G401 (cell line): ENCODE measurements around the gene DTNA. TPM values are rescaled to one million over a fixed set of nuclear protein-coding genes. Genes with fewer than 3 reads are reported as not detected.
"Not testable (repeated sequence)": the region's sequence is repeated elsewhere in the genome, so short reads cannot be mapped to it uniquely, and the experiment has no call there.

Source experiments
- DNase-seq: peaks from one replicate; pipeline ENCODE4 v3.0.0-alpha.2; 2015; ENCODE audit warnings: low spot score
- in situ Hi-C: cut with HindIII; loops from 2 replicates; pipeline ENCODE4 v1.10.0; 2016; ENCODE audit warnings: low sequenced_read_pairs, mixed read lengths
- total RNA-seq: library from RNA; depleted of rRNA; stranded (reverse); fragments of >200 nt; shearing (Covaris generic); gene quantifications from 2 replicates; pipeline ENCODE4 v1.2.3, GENCODE V29; 2014

DTNA gene
- total RNA-seq, 1 experiment from 2014 or later = 0.14 TPM

GRCh38 chr18:34718610-34719009 lies 8.5 kb downstream of the DTNA start:
- DNase-seq = no peak
- in situ Hi-C loops = no loop called here

GRCh38 chr18:34720220-34720619 lies 10.1 kb downstream of the DTNA start:
- DNase-seq = no peak
- in situ Hi-C loops = no loop called here

GRCh38 chr18:34723143-34723542 lies 13.0 kb downstream of the DTNA start:
- in situ Hi-C loops = no loop called here
- no peak for DNase-seq

GRCh38 chr18:34725737-34726136 lies 15.6 kb downstream of the DTNA start:
- in situ Hi-C loops, DNase-seq: not testable (repeated sequence)

- no peak for DNase-seq
- in situ Hi-C loops = no loop called here
Measured at GRCh38 chr18:34726286-34727004, 16.3 kb downstream of the DTNA start.

GRCh38 chr18:34729264-34729663 lies 19.2 kb downstream of the DTNA start:
- in situ Hi-C loops = no loop called here
- no peak for DNase-seq

GRCh38 chr18:34729740-34730355 lies 19.8 kb downstream of the DTNA start:
- in situ Hi-C loops = no loop called here
- peak; percentile 47 for DNase-seq

GRCh38 chr18:34730774-34731173 lies 20.7 kb downstream of the DTNA start:
- in situ Hi-C loops = no loop called here
- DNase-seq = no peak

GRCh38 chr18:34734056-34734455 lies 24.0 kb downstream of the DTNA start:
- in situ Hi-C loops = no loop called here
- no peak for DNase-seq

GRCh38 chr18:34734526-34734925 lies 24.4 kb downstream of the DTNA start:
- DNase-seq = not testable (repeated sequence)

GRCh38 chr18:34738175-34738894 lies 28.2 kb downstream of the DTNA start:
- DNase-seq = no peak
- in situ Hi-C loops = no loop called here

More at GRCh38 chr18:34734526-34734925, 24.4 kb downstream of the DTNA start:
- in situ Hi-C loops = not testable (repeated sequence)

- in situ Hi-C loops = no loop called here
- peak; percentile 24 for DNase-seq
Measured at GRCh38 chr18:34740101-34740500, 30.0 kb downstream of the DTNA start.

GRCh38 chr18:34740724-34741123 lies 30.6 kb downstream of the DTNA start:
- no peak for DNase-seq
- in situ Hi-C loops = no loop called here

- in situ Hi-C loops = no loop called here
- DNase-seq = no peak
Measured at GRCh38 chr18:34741401-34741800, 31.3 kb downstream of the DTNA start.

- in situ Hi-C loops = no loop called here
- peak; percentile 56 for DNase-seq
Measured at GRCh38 chr18:34742891-34743341, 32.8 kb downstream of the DTNA start.

- in situ Hi-C loops = no loop called here
- no peak for DNase-seq
Measured at GRCh38 chr18:34744569-34744968, 34.5 kb downstream of the DTNA start.

- peak; percentile 27 for DNase-seq
- in situ Hi-C loops = no loop called here
Measured at GRCh38 chr18:34746614-34747013, 36.5 kb downstream of the DTNA start.

GRCh38 chr18:34749721-34750120 lies 39.6 kb downstream of the DTNA start:
- in situ Hi-C loops = no loop called here
- no peak for DNase-seq

GRCh38 chr18:34752056-34752455 lies 42.0 kb downstream of the DTNA start:
- DNase-seq = peak; percentile 45
- in situ Hi-C loops = no loop called here

GRCh38 chr18:34754300-34754699 lies 44.2 kb downstream of the DTNA start:
- in situ Hi-C loops = no loop called here
- no peak for DNase-seq
